GM19043 (cell line): ENCODE measurements around the gene CYTH1.

Source experiments
- ATAC-seq: cut with Tn5 transposase; IDR thresholded peaks from one replicate; pipeline ENCODE4 v1.9.1; 2021; ENCODE audit warnings: low read depth; ENCODE audit not compliant: unreplicated experiment

The CYTH1 gene

GRCh38 chr17:78659546-78659945 lies 122.5 kb downstream of the CYTH1 start:
- no peak for ATAC-seq

- no peak for ATAC-seq
Measured at GRCh38 chr17:78658281-78658785, 123.7 kb downstream of the CYTH1 start.

GRCh38 chr17:78655251-78655940 lies 126.7 kb downstream of the CYTH1 start:
- ATAC-seq = no peak

DNA sequence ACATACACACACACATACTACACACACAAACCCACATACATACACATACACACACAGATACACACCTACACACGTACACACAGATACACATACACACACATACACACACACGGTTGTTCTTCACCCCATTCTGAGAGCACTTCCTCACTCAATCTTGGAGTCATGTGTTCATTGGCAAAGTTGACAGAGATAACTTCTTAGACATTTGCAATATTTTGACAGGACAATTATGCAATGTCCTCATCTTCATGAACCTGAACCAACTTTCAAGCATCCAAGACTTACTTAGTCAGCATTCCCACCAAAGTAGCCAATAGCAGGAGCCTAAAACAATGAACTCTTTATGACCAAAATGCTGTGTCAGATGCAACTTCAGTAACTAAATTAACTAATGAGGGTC lies 127.7 kb downstream of the CYTH1 start:
- ATAC-seq = no peak

DNA sequence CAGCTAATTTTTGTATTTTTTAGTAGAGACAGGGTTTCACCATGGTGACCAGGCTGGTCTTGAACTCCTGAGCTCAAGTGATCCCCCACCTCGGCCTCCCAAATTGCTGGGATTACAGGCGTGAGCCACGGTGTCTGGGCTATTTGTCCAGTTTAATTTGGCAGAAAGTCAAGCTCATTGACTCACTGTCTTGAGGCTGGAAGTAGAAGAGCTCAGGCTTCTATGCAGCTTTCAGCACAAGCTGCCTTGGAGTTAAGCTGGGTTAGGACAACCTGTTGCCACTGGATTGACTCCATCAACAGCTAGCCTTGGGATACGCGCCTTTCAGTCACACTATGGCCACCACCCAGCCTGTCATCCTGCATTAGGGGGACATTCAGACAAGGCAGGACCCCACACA lies 128.7 kb downstream of the CYTH1 start:
- ATAC-seq = no peak

GRCh38 chr17:78652913-78653312 lies 129.2 kb downstream of the CYTH1 start:
- no peak for ATAC-seq

DNA sequence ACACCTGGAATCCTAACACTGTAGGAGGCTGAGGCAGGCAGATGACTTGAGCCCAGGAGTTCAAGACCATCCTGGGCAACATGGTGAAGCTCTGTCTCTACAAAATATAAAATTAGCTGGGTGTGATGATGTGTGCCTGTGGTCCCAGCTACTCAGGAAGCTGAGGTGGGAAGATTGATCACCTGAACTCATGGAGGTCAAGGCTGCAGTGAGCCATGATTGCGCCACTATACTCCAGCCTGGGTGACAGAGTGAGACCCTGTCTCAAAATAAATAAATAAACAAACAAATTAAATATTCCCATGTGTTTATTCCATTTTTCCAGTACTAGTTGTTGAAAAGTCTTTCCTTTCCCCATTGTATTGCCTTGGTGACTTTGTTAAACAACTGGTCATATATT lies 130.0 kb downstream of the CYTH1 start:
- no peak for ATAC-seq

GRCh38 chr17:78651554-78651953 lies 130.5 kb downstream of the CYTH1 start:
- no peak for ATAC-seq

- ATAC-seq = no peak
Measured at GRCh38 chr17:78650093-78650715, 131.9 kb downstream of the CYTH1 start.

DNA sequence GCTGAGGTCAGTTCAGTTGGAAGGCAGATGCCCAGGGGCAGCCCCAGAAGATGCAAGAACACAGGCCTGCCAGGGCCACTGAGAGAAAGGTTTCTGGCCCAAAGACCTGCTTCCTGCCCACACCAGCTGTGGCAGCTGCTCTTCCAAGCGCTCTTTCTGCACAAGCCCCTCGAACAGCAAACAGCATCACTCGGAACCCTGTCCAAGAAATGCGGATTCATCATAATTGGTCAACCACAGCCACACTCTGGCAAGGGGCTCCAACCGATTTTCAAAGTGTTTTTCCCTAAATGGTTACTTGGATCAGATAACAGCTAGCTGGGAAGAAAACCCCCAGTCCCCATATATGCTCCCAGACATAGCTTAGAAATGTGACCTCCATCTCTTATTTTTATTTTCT lies 133.8 kb downstream of the CYTH1 start:
- no peak for ATAC-seq

- no peak for ATAC-seq
Measured at GRCh38 chr17:78647032-78647431, 135.0 kb downstream of the CYTH1 start.

DNA sequence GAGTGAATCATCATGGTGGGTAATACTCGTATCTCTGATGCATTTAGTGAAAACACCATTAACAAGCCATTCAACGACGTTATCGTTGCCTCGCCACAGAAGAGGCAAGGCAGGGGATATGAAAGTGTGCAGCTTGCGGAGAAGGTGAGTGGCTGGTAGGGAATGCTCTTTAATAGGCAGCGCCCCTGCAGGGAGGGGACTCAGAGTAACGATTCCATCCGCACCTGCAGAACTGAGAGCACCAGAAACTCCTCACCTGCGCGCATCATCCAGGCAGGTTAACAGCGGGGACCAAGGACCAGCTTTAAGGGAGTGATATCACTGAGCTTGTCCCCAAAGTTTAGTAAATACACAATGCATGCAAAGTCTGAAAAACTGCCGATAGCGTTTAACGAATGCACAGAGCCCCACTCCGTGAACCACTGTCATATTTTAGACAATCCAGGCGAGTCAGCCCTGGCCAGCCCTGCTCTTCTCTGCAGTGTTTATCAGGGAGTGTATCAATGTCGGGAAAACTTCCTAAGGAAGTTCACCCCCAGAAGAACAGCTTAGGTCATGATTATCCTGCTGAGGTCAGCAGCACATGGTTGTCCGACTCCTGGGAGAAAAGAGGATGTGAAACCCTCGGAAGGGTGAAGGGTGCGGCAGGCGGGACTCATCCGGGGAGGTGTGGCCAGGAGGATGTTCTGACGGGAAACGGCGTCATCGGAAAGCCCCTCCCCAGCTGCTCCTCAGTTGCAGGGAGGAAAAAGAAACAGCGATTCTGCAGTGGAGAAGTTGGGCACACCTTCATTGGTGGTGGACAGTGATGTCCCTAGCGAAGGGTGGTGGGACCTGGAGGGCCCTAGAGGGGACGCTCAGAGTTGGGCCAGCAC lies 136.4 kb downstream of the CYTH1 start:
- no peak for ATAC-seq

- ATAC-seq = no peak
Measured at GRCh38 chr17:78644931-78645351, 137.1 kb downstream of the CYTH1 start.

- no peak for ATAC-seq
Measured at GRCh38 chr17:78644224-78644623, 137.8 kb downstream of the CYTH1 start.

DNA sequence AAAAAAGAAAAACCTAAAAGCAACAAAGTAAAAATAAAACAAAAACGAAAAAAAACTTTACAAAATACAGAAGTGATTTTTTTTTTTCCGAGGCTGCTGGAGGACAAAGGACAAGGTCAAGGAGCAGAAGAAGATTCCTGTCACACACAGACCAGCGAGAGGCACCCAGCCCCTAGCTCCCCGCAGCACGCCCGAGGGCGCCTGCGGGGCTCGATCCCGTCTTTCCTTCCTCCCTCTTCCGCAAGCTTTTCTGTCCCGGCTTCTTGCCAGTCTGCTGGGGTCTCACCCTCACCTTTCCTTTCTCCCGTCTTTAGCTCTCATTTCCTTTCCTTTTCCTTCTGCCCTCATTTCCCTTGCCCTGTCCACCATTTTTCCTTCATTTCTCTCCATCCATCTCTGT lies 138.7 kb downstream of the CYTH1 start:
- no peak for ATAC-seq

- no peak for ATAC-seq
Measured at GRCh38 chr17:78642707-78643106, 139.4 kb downstream of the CYTH1 start.

GRCh38 chr17:78641666-78642065 lies 140.4 kb downstream of the CYTH1 start:
- ATAC-seq = no peak

- no peak for ATAC-seq
Measured at GRCh38 chr17:78641243-78641642, 140.8 kb downstream of the CYTH1 start.

GRCh38 chr17:78640700-78641099 lies 141.4 kb downstream of the CYTH1 start:
- ATAC-seq = no peak

DNA sequence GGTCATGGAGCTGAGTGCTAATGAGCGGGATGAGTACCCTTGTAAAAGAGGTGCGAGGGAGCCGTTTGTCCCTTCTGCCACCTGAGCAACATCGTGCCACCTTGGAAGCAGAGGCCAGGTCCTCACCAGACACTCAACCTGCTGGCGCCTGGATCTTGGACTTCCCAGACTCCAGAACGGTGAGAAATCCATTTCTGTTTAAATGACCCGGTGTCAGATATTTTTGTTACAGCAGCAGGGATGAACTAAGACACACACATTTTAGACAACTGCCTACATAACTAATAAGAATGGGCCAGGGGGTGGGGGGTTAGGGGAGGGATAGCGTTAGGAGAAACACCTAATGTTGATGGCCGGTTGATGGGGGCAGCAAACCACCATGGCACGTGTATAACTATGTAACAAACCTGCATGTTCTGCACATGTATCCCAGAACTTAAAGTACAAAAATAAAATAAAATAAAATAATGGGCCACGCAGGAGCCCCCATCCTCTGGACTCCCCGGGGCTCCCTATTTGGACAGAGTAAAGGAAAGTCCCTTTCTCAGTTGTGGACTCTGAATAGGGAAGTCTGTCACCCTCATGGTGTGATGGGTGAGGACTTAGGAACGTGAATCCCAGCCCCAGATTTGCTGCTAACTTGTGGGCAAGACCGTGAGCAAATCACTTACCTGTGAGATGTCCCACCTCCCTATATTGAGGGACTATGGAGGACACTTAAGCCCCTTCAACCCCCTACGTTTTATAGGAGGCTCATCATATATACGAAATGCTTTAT lies 144.2 kb downstream of the CYTH1 start:
- ATAC-seq = no peak

DNA sequence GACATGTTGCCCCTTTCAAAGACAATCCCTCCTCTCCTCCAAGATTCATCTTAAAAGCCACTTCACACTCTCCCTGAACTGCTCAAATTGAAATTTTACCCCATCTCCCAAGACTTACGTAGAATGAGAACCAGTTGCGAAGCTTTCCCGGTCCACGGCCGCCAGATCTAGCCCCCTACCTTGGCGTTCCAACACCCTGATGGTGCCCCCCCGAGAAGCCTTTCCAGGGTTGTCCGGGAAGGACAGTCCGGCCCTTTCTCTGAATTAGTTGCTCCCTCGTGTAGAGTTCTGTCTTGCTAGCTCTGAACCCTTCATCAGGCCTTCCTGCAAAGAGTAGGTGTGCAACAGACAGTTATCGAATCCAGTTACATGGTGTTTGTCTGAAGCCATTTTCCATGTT lies 144.9 kb downstream of the CYTH1 start:
- ATAC-seq = no peak
